HEK293 (cell line): ENCODE results near the gene SREBF1.

Experiments
- CTCF ChIA-PET: fragments of 350-600 bp; formaldehyde crosslinking; extraction: SDS; loops from one replicate; lab custom pipeline; 2021; ENCODE audit warnings: antibody characterized with exemption; lab: Yijun Ruan, JAX
- POLR2A ChIA-PET: fragments of 300-600 bp; formaldehyde crosslinking; extraction: SDS; loops from one replicate; lab custom pipeline; 2020; ENCODE audit warnings: antibody characterized with exemption, inconsistent platforms; lab: Yijun Ruan, JAX
- H3K27ac ChIP-seq: fragments of 200-500 bp; sonication (Bioruptor generic); 2 replicates; pipeline ENCODE4 v1.5.1; 2014; ENCODE audit warnings: low read depth, low read length, control low read depth, inconsistent platforms; ENCODE audit errors: extremely low read depth
- H3K36me3 ChIP-seq, 2 experiments: fragments of 200-500 bp in 1 of 2; sonication (Bioruptor generic) in 1 of 2; 1 replicate in 1 of 2; 2 replicates in 1 of 2; pipeline ENCODE4 v1.5.1; 2014 to 2017; ENCODE audit warnings: inconsistent platforms in 2 of 2, low read length in 2 of 2; ENCODE audit not compliant: control insufficient read depth in 2 of 2, insufficient read depth in 1 of 2
- H3K4me1 ChIP-seq: fragments of 200-500 bp; sonication (Bioruptor generic); 2 replicates; pipeline ENCODE4 v1.5.1; 2014; ENCODE audit warnings: mild to moderate bottlenecking, low read length, inconsistent platforms; ENCODE audit not compliant: control insufficient read depth, insufficient read depth
- H3K4me3 ChIP-seq: 2 replicates; pipeline ENCODE4 v1.5.1; 2011; ENCODE audit warnings: low read depth, mild to moderate bottlenecking, control low read depth, low read length, moderate library complexity
- H3K9me3 ChIP-seq: fragments of 200-500 bp; sonication (Bioruptor generic); 2 replicates; pipeline ENCODE4 v1.5.1; 2014; ENCODE audit warnings: low read depth, low read length, inconsistent platforms; ENCODE audit not compliant: control insufficient read depth, insufficient read depth
- EGR2 ChIP-seq: fragments of 450-650 bp; formaldehyde crosslinking; IDR thresholded peaks from 2 replicates; pipeline ENCODE4 v1.5.1; 2016; ENCODE audit warnings: low read depth, missing biosample characterization, missing genetic modification characterization
- FEZF1 ChIP-seq: fragments of 450-650 bp; formaldehyde crosslinking; IDR thresholded peaks from 2 replicates; pipeline ENCODE4 v1.5.1; 2016; ENCODE audit warnings: missing biosample characterization, missing genetic modification characterization
- IKZF3 ChIP-seq: fragments of 450-650 bp; IDR thresholded peaks from 2 replicates; pipeline ENCODE4 v1.5.0; 2018; ENCODE audit warnings: missing biosample characterization, mild to moderate bottlenecking, missing genetic modification characterization, moderate library complexity
- INSM2 ChIP-seq: fragments of 450-650 bp; formaldehyde crosslinking; IDR thresholded peaks from 2 replicates; pipeline ENCODE4 v1.5.1; 2016; ENCODE audit warnings: missing biosample characterization, missing genetic modification characterization
- KLF8 ChIP-seq: fragments of 450-650 bp; formaldehyde crosslinking; IDR thresholded peaks from 2 replicates; pipeline ENCODE4 v1.5.1; 2016; ENCODE audit warnings: missing biosample characterization, missing genetic modification characterization
- MZF1 ChIP-seq: fragments of 450-650 bp; formaldehyde crosslinking; IDR thresholded peaks from 2 replicates; pipeline ENCODE4 v1.5.1; 2017; ENCODE audit warnings: missing biosample characterization, missing genetic modification characterization, borderline replicate concordance
- PATZ1 ChIP-seq: fragments of 450-650 bp; formaldehyde crosslinking; IDR thresholded peaks from 2 replicates; pipeline ENCODE4 v1.5.1; 2016; ENCODE audit warnings: missing biosample characterization, missing genetic modification characterization
- SP2 ChIP-seq: fragments of 450-650 bp; formaldehyde crosslinking; IDR thresholded peaks from 2 replicates; pipeline ENCODE4 v1.5.1; 2016; ENCODE audit warnings: missing biosample characterization, missing genetic modification characterization
- ZBTB10 ChIP-seq: fragments of 450-650 bp; formaldehyde crosslinking; IDR thresholded peaks from 2 replicates; pipeline ENCODE4 v1.5.1; 2016; ENCODE audit warnings: missing biosample characterization, missing genetic modification characterization
- ZBTB20 ChIP-seq: fragments of 450-650 bp; formaldehyde crosslinking; IDR thresholded peaks from 2 replicates; pipeline ENCODE4 v1.5.1; 2016; ENCODE audit warnings: missing biosample characterization, missing genetic modification characterization
- ZBTB26 ChIP-seq: fragments of 450-650 bp; formaldehyde crosslinking; optimal IDR thresholded peaks from 2 replicates; pipeline ENCODE3; 2016; ENCODE audit warnings: missing biosample characterization, mild to moderate bottlenecking, missing genetic modification characterization
- ZBTB6 ChIP-seq: fragments of 450-650 bp; formaldehyde crosslinking; IDR thresholded peaks from 2 replicates; pipeline ENCODE4 v1.5.1; 2017; ENCODE audit warnings: missing biosample characterization, missing genetic modification characterization
- ZNF10 ChIP-seq: fragments of 450-650 bp; formaldehyde crosslinking; IDR thresholded peaks from 2 replicates; pipeline ENCODE4 v1.5.1; 2017; ENCODE audit warnings: missing biosample characterization, missing genetic modification characterization
- ZNF155 ChIP-seq: fragments of 450-650 bp; formaldehyde crosslinking; IDR thresholded peaks from 2 replicates; pipeline ENCODE4 v1.5.1; 2016; ENCODE audit warnings: missing biosample characterization, missing genetic modification characterization
- ZNF157 ChIP-seq: fragments of 450-650 bp; formaldehyde crosslinking; IDR thresholded peaks from 2 replicates; pipeline ENCODE4 v1.5.1; 2016; ENCODE audit warnings: missing biosample characterization, missing genetic modification characterization
- ZNF239 ChIP-seq: fragments of 450-650 bp; formaldehyde crosslinking; IDR thresholded peaks from 2 replicates; pipeline ENCODE4 v1.5.1; 2016; ENCODE audit warnings: missing biosample characterization, missing genetic modification characterization
- ZNF335 ChIP-seq: fragments of 450-650 bp; formaldehyde crosslinking; conservative IDR thresholded peaks from 2 replicates; pipeline ENCODE4 v1.5.1; 2016; ENCODE audit warnings: missing biosample characterization, missing genetic modification characterization
- ZNF366 ChIP-seq: fragments of 450-650 bp; formaldehyde crosslinking; conservative IDR thresholded peaks from 2 replicates; pipeline ENCODE4 v1.5.1; 2016; ENCODE audit warnings: missing biosample characterization, missing genetic modification characterization
- ZNF394 ChIP-seq: fragments of 450-650 bp; formaldehyde crosslinking; IDR thresholded peaks from 2 replicates; pipeline ENCODE4 v1.5.1; 2016; ENCODE audit warnings: missing biosample characterization, missing genetic modification characterization, mild to moderate bottlenecking, moderate library complexity, borderline replicate concordance
- ZNF398 ChIP-seq: fragments of 450-650 bp; formaldehyde crosslinking; IDR thresholded peaks from 2 replicates; pipeline ENCODE4 v1.5.1; 2017; ENCODE audit warnings: missing biosample characterization, missing genetic modification characterization
- ZNF416 ChIP-seq: fragments of 450-650 bp; formaldehyde crosslinking; IDR thresholded peaks from 2 replicates; pipeline ENCODE4 v1.5.1; 2016; ENCODE audit warnings: missing biosample characterization, missing genetic modification characterization
- ZNF423 ChIP-seq: fragments of 450-650 bp; formaldehyde crosslinking; IDR thresholded peaks from 2 replicates; pipeline ENCODE4 v1.5.1; 2016; ENCODE audit warnings: missing biosample characterization, missing genetic modification characterization
- ZNF561 ChIP-seq: fragments of 450-650 bp; IDR thresholded peaks from 2 replicates; pipeline ENCODE4 v1.5.1; 2018; ENCODE audit warnings: missing biosample characterization, missing genetic modification characterization, borderline replicate concordance
- ZNF610 ChIP-seq: fragments of 450-650 bp; formaldehyde crosslinking; IDR thresholded peaks from 2 replicates; pipeline ENCODE4 v1.5.1; 2016; ENCODE audit warnings: missing biosample characterization, missing genetic modification characterization, borderline replicate concordance
- ZNF792 ChIP-seq: fragments of 450-650 bp; formaldehyde crosslinking; IDR thresholded peaks from 2 replicates; pipeline ENCODE4 v1.5.1; 2016; ENCODE audit warnings: missing biosample characterization, missing genetic modification characterization
- ZXDB ChIP-seq: fragments of 450-650 bp; formaldehyde crosslinking; IDR thresholded peaks from 2 replicates; pipeline ENCODE4 v1.5.1; 2016; ENCODE audit warnings: missing biosample characterization, missing genetic modification characterization

Gene SREBF1

GRCh38 chr17:17781591-17782496 is 54.9 kb downstream of the SREBF1 start:
- peaks cover 39% of the 10 kb centered on the region for H3K4me1 ChIP-seq
- CTCF ChIA-PET = interaction anchor here (0.6 to 1.4 kb wide), 5 partner anchors 12 to 62 kb away, joined by 3 to 6 read pairs (median 4); no protein-coding TSS in a partner anchor
- POLR2A ChIA-PET = interaction anchor here (0.6 to 2.9 kb wide), 3 partner anchors 8 to 119 kb away, joined by 3 to 16 read pairs (median 4); partner anchors contain the start of gene SREBF1
- TF ChIP-seq FEZF1 (tag by site-specific recombination) = peak; percentile 93
- TF ChIP-seq ZNF335 = peak; percentile 92
- TF ChIP-seq ZNF155 (tag by site-specific recombination) = no peak
- TF ChIP-seq ZBTB20 = peak; percentile 49; the same call in 1 of the 2 replicates
- TF ChIP-seq SP2 (tag by site-specific recombination) = peak; percentile 72
- TF ChIP-seq IKZF3 (tag by site-specific recombination) = peak; percentile 92
- no peak for TF ChIP-seq ZNF239 (tag by site-specific recombination)
- TF ChIP-seq EGR2 (tag by site-specific recombination) = peak; percentile 79
- no peak for TF ChIP-seq ZNF792 (tag by site-specific recombination)
- peak; percentile 92 for TF ChIP-seq ZBTB10 (tag by site-specific recombination)
- TF ChIP-seq INSM2 (tag by site-specific recombination) = no peak
- peak; percentile 55; the same call in 1 of the 2 replicates for TF ChIP-seq ZNF561 (tag by site-specific recombination)
- peak; percentile 75 for TF ChIP-seq PATZ1
- TF ChIP-seq ZNF10 (tag by site-specific recombination) = no peak
- no peak for TF ChIP-seq ZNF157 (tag by site-specific recombination)
- TF ChIP-seq ZNF366 = peak; percentile 45
- no peak for TF ChIP-seq ZNF394
- no peak for TF ChIP-seq ZNF416 (tag by site-specific recombination)
- TF ChIP-seq ZNF423 (tag by site-specific recombination) = 0 out of 2 replicates have a peak, but pooled peaks have one; percentile 52
- TF ChIP-seq ZNF610 (tag by site-specific recombination) = no peak
- peak; percentile 37; the same call in 1 of the 2 replicates for TF ChIP-seq MZF1 (tag by site-specific recombination)
- TF ChIP-seq ZBTB6 (tag by site-specific recombination) = peak; percentile 49; the same call in 1 of the 2 replicates
- peak; percentile 64 for TF ChIP-seq ZXDB (tag by site-specific recombination)
- TF ChIP-seq KLF8 (tag by site-specific recombination) = peak; percentile 68
- peak; percentile 84 for TF ChIP-seq ZBTB26 (tag by site-specific recombination)
- peak; percentile 97 for TF ChIP-seq ZNF398 (tag by site-specific recombination)

More at GRCh38 chr17:17781591-17782496, 54.9 kb downstream of the SREBF1 start:
- peak overlapping the region; percentile 12 for H3K4me3 ChIP-seq
- H3K9me3 ChIP-seq = no peaks in the 10 kb centered on the region
- H3K36me3 ChIP-seq = peaks cover 0 to 4% of the 10 kb centered on the region in 2 experiments; a peak in 2 of 3 replicates
- H3K27ac ChIP-seq = peak overlapping the region; percentile 97
